Activated CD8-positive, alpha-beta memory T cell treated with anti-CD3 and anti-CD28 coated beads for 36 hours (primary cell): Measurements from ENCODE around the gene HCFC1R1. TPM values are rescaled to one million over a fixed set of nuclear protein-coding genes. Genes with fewer than 3 reads are reported as not detected.
"Not testable (repeated sequence)": the region's sequence is repeated elsewhere in the genome, so short reads cannot be mapped to it uniquely, and the experiment has no call there.

Experiments used
- CTCF ChIA-PET: fragments of 350-600 bp; sonication (Branson Sonifier 250); formaldehyde crosslinking; loops from one replicate; lab custom pipeline; 2021; ENCODE audit warnings: antibody characterized with exemption; lab: Charles Lee
- POLR2A ChIA-PET: fragments of 350-600 bp; sonication (Branson Sonifier 250); formaldehyde crosslinking; loops from one replicate; lab custom pipeline; 2021; ENCODE audit warnings: antibody characterized with exemption; lab: Charles Lee
- total RNA-seq, 2 experiments: library from RNA; stranded (reverse); gene quantifications; one replicate each; pipeline ENCODE4 v1.2.3, GENCODE V29; 2021

HCFC1R1 gene
- total RNA-seq = 10 to 100 TPM; 27.5 to 28.5 TPM

- POLR2A ChIA-PET = interaction anchor here (0.5 to 1.7 kb wide), 6 partner anchors 14 to 137 kb away, joined by 3 to 15 read pairs (median 4); partner anchors contain the start of gene IL32
- CTCF ChIA-PET = interaction anchor here (0.8 to 6.6 kb wide), 7 partner anchors 7 to 155 kb away, joined by 3 to 80 read pairs (median 4); no protein-coding TSS in a partner anchor
Measured at GRCh38 chr16:3023669-3024478, at the start of gene HCFC1R1, which contains the start of gene THOC6. Gene HCFC1R1 (minus strand): TSS chr16:3023942. CDS start chr16:3023941, 1 bp downstream. Gene THOC6 (plus strand): TSS chr16:3024035. CDS start chr16:3024327, 292 bp downstream.

- ChIA-PET CTCF (interaction anchor here (0.6 to 5.7 kb wide), 3 partner anchors 15 to 57 kb away, joined by 3 to 54 read pairs (median 3); no protein-coding TSS in a partner anchor), POLR2A (no interaction called here)
Measured at GRCh38 chr16:3073448-3073847, 49.7 kb upstream of the HCFC1R1 start.

- POLR2A ChIA-PET = interaction anchor here (0.7 kb wide), 1 partner anchor 14 kb away, joined by 3 read pairs; no protein-coding TSS in a partner anchor
Measured at GRCh38 chr16:3072576-3073263, 49.0 kb upstream of the HCFC1R1 start.

GRCh38 chr16:3072148-3072547, 48.4 kb upstream of the HCFC1R1 start:
- POLR2A ChIA-PET = interaction anchor here (0.7 kb wide), 1 partner anchor 13 kb away, joined by 3 read pairs; no protein-coding TSS in a partner anchor
- CTCF ChIA-PET = not testable (repeated sequence)

More at GRCh38 chr16:3072576-3073263, 49.0 kb upstream of the HCFC1R1 start:
- CTCF ChIA-PET = interaction anchor here (5.7 kb wide), 1 partner anchor 14 kb away, joined by 54 read pairs; no protein-coding TSS in a partner anchor

GRCh38 chr16:3071655-3072054, 47.9 kb upstream of the HCFC1R1 start:
- ChIA-PET POLR2A (no interaction called here), CTCF (interaction anchor here (0.9 to 2.2 kb wide), 2 partner anchors 58 to 60 kb away, joined by 4 to 11 read pairs; no protein-coding TSS in a partner anchor)

GRCh38 chr16:3070608-3071111, 46.9 kb upstream of the HCFC1R1 start:
- CTCF ChIA-PET = interaction anchor here (0.9 to 2.9 kb wide), 5 partner anchors 12 to 80 kb away, joined by 3 to 18 read pairs (median 5); no protein-coding TSS in a partner anchor
- POLR2A ChIA-PET = interaction anchor here (0.6 kb wide), 1 partner anchor 91 kb away, joined by 3 read pairs; the partner anchor contains the start of gene PKMYT1

- ChIA-PET POLR2A (interaction anchor here (0.6 to 0.7 kb wide), 3 partner anchors 28 to 58 kb away, joined by 3 to 4 read pairs (median 3); no protein-coding TSS in a partner anchor), CTCF (interaction anchor here (1.2 to 2.9 kb wide), 3 partner anchors 10 to 60 kb away, joined by 3 to 18 read pairs (median 6); no protein-coding TSS in a partner anchor)
Measured at GRCh38 chr16:3069146-3069545, 45.4 kb upstream of the HCFC1R1 start.

GRCh38 chr16:3068487-3068886, 44.7 kb upstream of the HCFC1R1 start:
- ChIA-PET CTCF (interaction anchor here (1.6 to 2.9 kb wide), 2 partner anchors 10 to 61 kb away, joined by 6 to 18 read pairs; no protein-coding TSS in a partner anchor), POLR2A (interaction anchor here (4.7 kb wide), 1 partner anchor 7 kb away, joined by 63 read pairs; no protein-coding TSS in a partner anchor)

- CTCF ChIA-PET = interaction anchor here (1.3 to 3.5 kb wide), 5 partner anchors 10 to 63 kb away, joined by 3 to 22 read pairs (median 5); no protein-coding TSS in a partner anchor
- POLR2A ChIA-PET = interaction anchor here (0.6 to 4.7 kb wide), 5 partner anchors 10 to 68 kb away, joined by 3 to 63 read pairs (median 5); no protein-coding TSS in a partner anchor
Measured at GRCh38 chr16:3066440-3066748, 42.7 kb upstream of the HCFC1R1 start.

GRCh38 chr16:3065742-3066439, 42.1 kb upstream of the HCFC1R1 start:
- ChIA-PET POLR2A (interaction anchor here (0.6 to 4.7 kb wide), 13 partner anchors 10 to 104 kb away, joined by 3 to 63 read pairs (median 4); partner anchors contain the start of genes HCFC1R1 and ZNF213), CTCF (interaction anchor here (1.2 to 3.6 kb wide), 7 partner anchors 10 to 64 kb away, joined by 3 to 22 read pairs (median 5); no protein-coding TSS in a partner anchor)

GRCh38 chr16:3065069-3065741, 41.5 kb upstream of the HCFC1R1 start, which contains the start of gene IL32:
Gene IL32 (plus strand): TSS chr16:3065640. CDS start chr16:3065812, 172 bp downstream.
- POLR2A ChIA-PET = interaction anchor here (0.5 to 4.7 kb wide), 12 partner anchors 11 to 105 kb away, joined by 3 to 63 read pairs (median 4); partner anchors contain the start of genes HCFC1R1, TNFRSF12A and ZNF213

GRCh38 chr16:3063625-3064386, 40.1 kb upstream of the HCFC1R1 start:
- CTCF ChIA-PET = interaction anchor here (0.5 to 3.6 kb wide), 6 partner anchors 12 to 70 kb away, joined by 3 to 22 read pairs (median 5); partner anchors contain the start of gene ZNF213
- POLR2A ChIA-PET = interaction anchor here (4.7 kb wide), 1 partner anchor 12 kb away, joined by 63 read pairs; no protein-coding TSS in a partner anchor

More at GRCh38 chr16:3065069-3065741, 41.5 kb upstream of the HCFC1R1 start, which contains the start of gene IL32:
- CTCF ChIA-PET = interaction anchor here (1.2 to 3.6 kb wide), 8 partner anchors 11 to 69 kb away, joined by 3 to 22 read pairs (median 4); partner anchors contain the start of gene ZNF213

GRCh38 chr16:3062553-3062952, 38.8 kb upstream of the HCFC1R1 start:
- CTCF ChIA-PET = interaction anchor here (0.9 to 3.6 kb wide), 4 partner anchors 24 to 69 kb away, joined by 3 to 18 read pairs (median 4); no protein-coding TSS in a partner anchor
- POLR2A ChIA-PET = no interaction called here

GRCh38 chr16:3060339-3061127, 36.8 kb upstream of the HCFC1R1 start:
- ChIA-PET POLR2A (interaction anchor here (0.6 to 1.5 kb wide), 2 partner anchors 68 to 1584 kb away, joined by 8 to 9 read pairs; no protein-coding TSS in a partner anchor), CTCF (interaction anchor here (0.9 to 5.4 kb wide), 14 partner anchors 9 to 105 kb away, joined by 3 to 72 read pairs (median 10); partner anchors contain the start of gene ZSCAN10)
